Activated CD4-positive, alpha-beta T cell treated with anti-CD3 and anti-CD28 coated beads, Interleukin-2, amount 10 ng/mL, durations not matched to agents 7 days and 5 days (primary cell): Measurements from ENCODE around the gene PRR12. TPM values are rescaled to one million over a fixed set of nuclear protein-coding genes. Genes with fewer than 3 reads are reported as not detected.
A peak's percentile ranks its signal among the peaks of the same experiment; 100 is the strongest.

Experiments
- CTCF ChIA-PET: fragments of 350-600 bp; sonication (Branson Sonifier 250); formaldehyde crosslinking; loops from one replicate; lab custom pipeline; 2021; ENCODE audit warnings: antibody characterized with exemption; lab: Charles Lee
- POLR2A ChIA-PET: fragments of 350-600 bp; sonication (Branson Sonifier 250); formaldehyde crosslinking; loops from one replicate; lab custom pipeline; 2021; ENCODE audit warnings: antibody characterized with exemption; lab: Charles Lee
- DNase-seq: peaks from one replicate; pipeline ENCODE4 v3.0.0-alpha.2; 2020
- H3K27ac Mint-ChIP-seq: one replicate; pipeline ENCODE4 v1.8.0; 2021; ENCODE audit warnings: mild to moderate bottlenecking, moderate library complexity, mixed read lengths
- H3K27me3 Mint-ChIP-seq: one replicate; pipeline ENCODE4 v1.8.0; 2021; ENCODE audit warnings: mixed read lengths
- H3K36me3 Mint-ChIP-seq: one replicate; pipeline ENCODE4 v1.8.0; 2021; ENCODE audit warnings: low read depth, mixed read lengths
- H3K4me1 Mint-ChIP-seq: one replicate; pipeline ENCODE4 v1.8.0; 2021; ENCODE audit warnings: mixed read lengths
- H3K4me3 Mint-ChIP-seq: one replicate; pipeline ENCODE4 v1.8.0; 2021; ENCODE audit warnings: mild to moderate bottlenecking, moderate library complexity, mixed read lengths
- H3K9me3 Mint-ChIP-seq: one replicate; pipeline ENCODE4 v1.8.0; 2021; ENCODE audit warnings: mixed read lengths
- total RNA-seq, 2 experiments: library from RNA; stranded (reverse); gene quantifications; one replicate each; pipeline ENCODE4 v1.2.3, GENCODE V29; 2021

Gene PRR12
- total RNA-seq, 2 experiments from 2014 or later: 41.5 to 45.9 TPM

DNA sequence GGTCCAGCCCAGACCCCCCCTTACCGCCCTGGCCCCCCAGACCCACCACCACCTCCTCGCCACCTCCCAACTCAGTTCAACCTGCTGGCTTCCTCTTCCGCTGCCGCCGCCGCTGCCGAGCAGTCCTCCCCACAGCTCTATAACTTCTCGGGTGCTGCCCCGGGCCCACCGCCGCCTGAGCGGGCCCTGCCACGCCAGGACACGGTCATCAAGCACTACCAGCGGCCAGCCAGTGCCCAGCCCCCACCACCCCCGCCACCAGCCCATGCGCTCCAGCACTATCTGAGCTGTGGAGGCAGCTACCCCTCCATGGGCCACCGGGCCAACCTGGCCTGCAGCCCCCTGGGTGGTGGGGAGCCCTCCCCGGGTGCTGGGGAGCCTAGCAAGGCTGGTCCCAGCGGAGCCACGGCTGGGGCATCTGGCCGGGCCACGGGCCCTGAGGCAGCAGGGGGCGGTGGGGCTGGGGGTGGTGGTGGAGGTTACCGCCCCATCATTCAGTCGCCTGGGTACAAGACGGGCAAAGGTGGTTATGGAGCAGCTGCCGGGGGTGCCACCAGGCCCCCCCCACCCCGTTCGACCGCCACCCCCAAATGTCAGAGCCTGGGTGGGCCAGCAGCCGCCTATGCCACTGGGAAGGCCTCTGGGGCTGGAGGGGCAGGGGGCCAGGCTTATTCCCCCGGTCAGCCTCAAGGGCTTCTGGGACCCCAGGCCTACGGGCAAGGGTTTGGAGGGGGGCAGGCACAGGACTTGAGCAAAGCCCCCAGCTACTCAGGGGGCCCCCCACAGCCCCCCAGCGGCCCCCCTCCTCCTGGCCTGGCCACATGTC lies 4.2 kb downstream of the PRR12 start:
- H3K27me3 Mint-ChIP-seq: no peaks in the 10 kb centered on the region
- H3K9me3 Mint-ChIP-seq: no peaks in the 10 kb centered on the region
- no peak overlapping the region for H3K4me3 Mint-ChIP-seq
- H3K36me3 Mint-ChIP-seq: peaks cover 34% of the 10 kb centered on the region
- ChIA-PET CTCF (interaction anchor here (0.8 to 1.4 kb wide), 3 partner anchors 10 to 25 kb away, joined by 3 to 5 read pairs (median 4); no protein-coding TSS in a partner anchor), POLR2A (no interaction called here)
- DNase-seq: no peak
- H3K4me1 Mint-ChIP-seq: peaks cover 20% of the 10 kb centered on the region
- H3K27ac Mint-ChIP-seq: no peak overlapping the region

DNA sequence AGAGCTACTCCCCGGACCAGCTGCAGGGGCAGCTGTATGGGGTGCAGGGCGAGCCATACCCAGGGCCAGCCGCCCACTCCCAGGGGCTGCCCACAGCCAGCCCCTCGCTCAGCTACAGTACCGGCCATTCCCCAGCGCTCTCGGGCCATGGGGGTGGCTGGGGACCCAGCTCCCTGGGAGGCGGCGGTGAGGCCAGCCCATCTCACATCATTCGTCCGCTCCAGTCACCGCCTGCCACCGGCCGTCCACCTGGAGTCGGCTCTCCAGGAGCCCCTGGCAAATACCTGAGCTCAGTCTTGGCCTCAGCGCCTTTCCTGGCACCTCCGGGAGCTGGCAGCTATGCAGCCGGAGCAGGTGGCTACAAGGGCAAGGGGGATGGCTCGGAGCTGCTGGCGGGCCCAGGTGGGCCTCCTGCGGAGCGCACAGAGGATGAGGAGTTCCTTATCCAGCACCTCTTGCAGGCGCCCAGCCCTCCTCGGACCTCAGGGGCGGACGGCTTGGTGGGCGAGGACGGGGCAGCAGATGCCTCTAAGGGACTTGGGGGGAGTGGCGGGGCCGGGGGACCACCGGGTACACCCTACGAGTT lies 4.9 kb downstream of the PRR12 start:
- Mint-ChIP-seq H3K4me3 (no peak overlapping the region), H3K9me3 (no peaks in the 10 kb centered on the region), H3K27ac (no peak overlapping the region), H3K27me3 (no peaks in the 10 kb centered on the region), H3K4me1 (peaks cover 19% of the 10 kb centered on the region), H3K36me3 (peaks cover 39% of the 10 kb centered on the region)
- no peak for DNase-seq
- ChIA-PET POLR2A (no interaction called here), CTCF (interaction anchor here (0.5 to 1.4 kb wide), 4 partner anchors 10 to 735 kb away, joined by 3 to 5 read pairs (median 4); no protein-coding TSS in a partner anchor)

DNA sequence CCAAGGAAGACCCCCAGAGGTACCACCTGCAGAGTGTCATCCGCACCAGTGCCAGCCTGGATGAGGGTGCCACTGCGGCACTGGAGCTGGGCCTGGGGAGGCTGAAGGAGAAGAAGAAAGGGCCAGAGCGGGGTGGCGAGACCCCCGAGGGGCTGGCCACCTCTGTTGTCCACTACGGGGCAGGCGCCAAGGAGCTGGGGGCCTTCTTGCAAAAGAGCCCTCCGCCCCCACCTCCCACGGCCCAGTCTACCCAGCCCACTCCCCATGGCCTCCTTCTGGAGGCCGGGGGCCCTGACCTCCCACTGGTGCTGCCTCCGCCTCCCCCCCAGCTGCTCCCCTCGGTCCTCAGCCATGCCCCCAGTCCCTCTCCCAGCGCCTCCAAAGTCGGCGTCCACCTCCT lies 5.4 kb downstream of the PRR12 start:
- H3K9me3 Mint-ChIP-seq: no peaks in the 10 kb centered on the region
- no peak for DNase-seq
- ChIA-PET CTCF (interaction anchor here (0.5 to 1.4 kb wide), 5 partner anchors 9 to 736 kb away, joined by 3 to 5 read pairs (median 3); no protein-coding TSS in a partner anchor), POLR2A (no interaction called here)
- H3K36me3 Mint-ChIP-seq: peaks cover 44% of the 10 kb centered on the region
- H3K4me3 Mint-ChIP-seq: no peak overlapping the region
- peaks cover 19% of the 10 kb centered on the region for H3K4me1 Mint-ChIP-seq
- no peak overlapping the region for H3K27ac Mint-ChIP-seq
- no peaks in the 10 kb centered on the region for H3K27me3 Mint-ChIP-seq

DNA sequence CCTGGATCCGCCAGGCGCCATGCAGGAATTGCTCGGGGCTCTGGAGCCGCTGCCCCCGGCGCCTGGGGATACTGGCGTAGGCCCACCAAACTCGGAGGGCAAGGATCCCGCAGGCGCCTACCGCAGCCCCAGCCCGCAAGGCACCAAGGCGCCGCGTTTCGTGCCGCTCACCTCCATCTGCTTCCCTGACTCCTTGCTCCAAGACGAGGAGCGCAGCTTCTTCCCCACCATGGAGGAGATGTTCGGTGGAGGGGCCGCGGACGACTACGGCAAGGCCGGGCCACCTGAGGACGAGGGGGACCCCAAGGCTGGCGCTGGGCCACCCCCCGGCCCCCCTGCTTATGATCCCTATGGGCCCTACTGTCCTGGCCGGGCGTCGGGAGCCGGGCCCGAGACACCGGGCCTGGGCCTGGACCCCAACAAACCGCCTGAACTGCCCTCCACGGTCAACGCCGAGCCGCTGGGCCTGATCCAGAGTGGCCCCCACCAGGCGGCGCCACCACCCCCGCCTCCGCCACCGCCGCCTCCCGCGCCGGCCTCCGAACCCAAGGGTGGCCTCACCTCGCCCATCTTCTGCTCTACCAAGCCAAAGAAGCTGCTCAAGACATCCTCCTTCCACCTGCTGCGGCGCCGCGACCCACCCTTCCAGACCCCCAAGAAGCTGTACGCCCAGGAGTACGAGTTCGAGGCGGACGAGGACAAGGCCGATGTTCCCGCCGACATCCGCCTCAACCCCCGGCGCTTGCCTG lies 6.1 kb downstream of the PRR12 start:
- Mint-ChIP-seq H3K27ac (no peak overlapping the region), H3K4me3 (no peak overlapping the region), H3K27me3 (no peaks in the 10 kb centered on the region), H3K36me3 (peaks cover 49% of the 10 kb centered on the region), H3K9me3 (no peaks in the 10 kb centered on the region), H3K4me1 (peaks cover 19% of the 10 kb centered on the region)
- ChIA-PET POLR2A (no interaction called here), CTCF (interaction anchor here (0.5 to 1.3 kb wide), 3 partner anchors 8 to 155 kb away, joined by 3 to 4 read pairs (median 3); no protein-coding TSS in a partner anchor)
- DNase-seq: no peak

DNA sequence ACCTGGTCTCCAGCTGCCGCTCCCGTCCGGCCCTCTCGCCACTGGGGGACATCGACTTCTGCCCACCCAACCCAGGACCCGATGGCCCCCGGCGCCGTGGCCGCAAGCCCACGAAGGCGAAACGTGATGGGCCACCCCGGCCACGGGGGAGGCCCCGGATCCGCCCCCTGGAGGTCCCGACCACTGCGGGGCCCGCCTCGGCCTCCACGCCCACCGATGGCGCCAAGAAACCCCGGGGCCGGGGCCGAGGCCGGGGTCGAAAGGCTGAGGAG lies 6.7 kb downstream of the PRR12 start:
- ChIA-PET CTCF (interaction anchor here (1.1 kb wide), 1 partner anchor 155 kb away, joined by 4 read pairs; no protein-coding TSS in a partner anchor), POLR2A (no interaction called here)
- H3K4me3 Mint-ChIP-seq: no peak overlapping the region
- no peaks in the 10 kb centered on the region for H3K9me3 Mint-ChIP-seq
- no peaks in the 10 kb centered on the region for H3K27me3 Mint-ChIP-seq
- no peak overlapping the region for H3K27ac Mint-ChIP-seq
- DNase-seq: no peak
- H3K36me3 Mint-ChIP-seq: peaks cover 50% of the 10 kb centered on the region
- H3K4me1 Mint-ChIP-seq: peaks cover 17% of the 10 kb centered on the region

DNA sequence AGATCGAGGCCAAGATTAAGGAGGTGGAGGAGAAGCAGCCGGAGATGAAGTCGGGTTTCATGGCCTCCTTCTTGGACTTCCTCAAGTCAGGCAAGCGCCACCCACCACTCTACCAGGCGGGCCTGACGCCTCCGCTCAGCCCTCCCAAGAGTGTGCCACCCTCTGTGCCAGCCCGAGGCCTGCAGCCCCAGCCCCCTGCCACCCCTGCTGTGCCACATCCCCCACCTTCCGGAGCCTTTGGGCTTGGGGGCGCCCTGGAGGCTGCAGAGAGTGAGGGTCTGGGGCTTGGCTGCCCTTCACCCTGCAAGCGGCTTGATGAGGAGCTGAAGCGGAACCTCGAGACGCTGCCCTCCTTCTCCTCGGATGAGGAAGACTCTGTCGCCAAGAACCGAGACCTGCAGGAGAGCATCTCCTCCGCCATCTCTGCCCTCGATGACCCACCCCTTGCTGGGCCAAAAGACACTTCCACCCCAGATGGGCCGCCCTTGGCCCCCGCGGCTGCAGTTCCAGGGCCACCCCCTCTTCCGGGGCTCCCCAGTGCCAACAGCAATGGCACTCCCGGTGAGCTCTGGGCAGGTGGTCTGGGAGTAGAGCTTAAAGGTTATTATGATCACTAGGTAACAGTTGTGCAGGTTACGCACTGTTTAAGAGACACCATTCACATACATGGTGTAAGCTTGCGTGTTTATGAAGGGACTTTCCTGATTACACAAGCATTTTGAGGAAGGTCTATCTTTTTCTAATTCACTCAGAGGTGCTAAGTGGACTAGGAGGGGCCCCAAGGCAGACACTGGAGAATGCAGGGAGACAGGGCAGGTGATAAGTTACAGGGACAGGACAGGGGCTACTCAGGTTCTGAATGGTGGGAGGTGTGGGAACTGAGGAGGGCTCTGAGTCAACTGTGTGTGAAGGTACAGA lies 8.7 kb downstream of the PRR12 start:
- H3K9me3 Mint-ChIP-seq: no peaks in the 10 kb centered on the region
- peak overlapping the region; percentile 25 for H3K27ac Mint-ChIP-seq
- DNase-seq: no peak
- H3K4me3 Mint-ChIP-seq: no peak overlapping the region
- ChIA-PET POLR2A (no interaction called here), CTCF (no interaction called here)
- no peaks in the 10 kb centered on the region for H3K27me3 Mint-ChIP-seq
- peaks cover 45% of the 10 kb centered on the region for H3K36me3 Mint-ChIP-seq
- H3K4me1 Mint-ChIP-seq: peaks cover 6% of the 10 kb centered on the region

DNA sequence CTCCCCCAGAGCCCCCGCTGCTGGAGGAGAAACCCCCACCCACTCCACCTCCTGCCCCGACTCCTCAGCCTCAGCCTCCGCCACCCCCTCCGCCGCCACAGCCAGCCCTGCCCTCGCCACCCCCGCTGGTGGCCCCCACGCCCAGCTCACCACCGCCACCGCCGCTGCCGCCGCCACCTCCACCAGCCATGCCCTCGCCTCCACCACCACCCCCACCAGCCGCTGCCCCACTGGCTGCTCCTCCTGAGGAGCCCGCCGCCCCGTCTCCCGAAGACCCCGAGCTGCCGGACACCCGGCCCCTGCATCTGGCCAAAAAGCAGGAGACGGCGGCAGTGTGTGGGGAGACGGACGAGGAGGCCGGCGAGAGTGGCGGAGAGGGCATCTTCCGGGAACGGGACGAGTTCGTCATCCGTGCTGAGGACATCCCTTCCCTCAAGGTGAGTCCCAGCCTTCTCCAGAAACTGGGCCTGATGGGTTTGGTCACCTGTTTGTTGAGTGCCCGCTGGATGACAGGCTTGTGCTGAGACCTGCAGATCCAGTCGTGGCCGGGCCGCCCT lies 10.6 kb downstream of the PRR12 start:
- H3K9me3 Mint-ChIP-seq: no peaks in the 10 kb centered on the region
- no peak overlapping the region for H3K4me3 Mint-ChIP-seq
- peaks cover 6% of the 10 kb centered on the region for H3K4me1 Mint-ChIP-seq
- peaks cover 45% of the 10 kb centered on the region for H3K36me3 Mint-ChIP-seq
- no peak overlapping the region for H3K27ac Mint-ChIP-seq
- CTCF ChIA-PET: interaction anchor here (1.0 kb wide), 1 partner anchor 71 kb away, joined by 3 read pairs; no protein-coding TSS in a partner anchor
- POLR2A ChIA-PET: no interaction called here
- no peaks in the 10 kb centered on the region for H3K27me3 Mint-ChIP-seq
- DNase-seq: no peak

DNA sequence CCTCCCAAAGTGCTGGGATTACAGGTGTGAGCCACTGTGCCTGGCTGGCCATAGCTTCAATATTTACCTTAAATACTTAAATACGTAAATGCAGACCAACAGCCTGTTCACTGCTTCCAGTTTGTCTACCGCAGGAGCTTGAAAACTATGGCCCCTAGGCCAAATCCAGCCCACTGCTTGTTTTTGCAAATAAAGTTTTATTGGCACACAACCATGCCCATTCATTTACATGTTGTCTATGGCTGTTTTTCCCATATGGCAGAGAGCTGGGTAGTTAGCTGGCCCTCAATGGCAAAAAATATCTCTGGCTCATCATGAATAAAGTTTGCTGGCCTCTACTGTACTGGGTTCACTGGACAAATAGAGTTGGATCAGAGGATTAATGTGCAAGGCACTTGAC lies 11.8 kb downstream of the PRR12 start:
- ChIA-PET POLR2A (no interaction called here), CTCF (interaction anchor here (1.0 kb wide), 1 partner anchor 70 kb away, joined by 3 read pairs; no protein-coding TSS in a partner anchor)
- H3K4me3 Mint-ChIP-seq: no peak overlapping the region
- no peaks in the 10 kb centered on the region for H3K27me3 Mint-ChIP-seq
- H3K36me3 Mint-ChIP-seq: peaks cover 43% of the 10 kb centered on the region
- no peak overlapping the region for H3K27ac Mint-ChIP-seq
- no peak for DNase-seq
- H3K9me3 Mint-ChIP-seq: no peaks in the 10 kb centered on the region
- H3K4me1 Mint-ChIP-seq: peaks cover 6% of the 10 kb centered on the region

DNA sequence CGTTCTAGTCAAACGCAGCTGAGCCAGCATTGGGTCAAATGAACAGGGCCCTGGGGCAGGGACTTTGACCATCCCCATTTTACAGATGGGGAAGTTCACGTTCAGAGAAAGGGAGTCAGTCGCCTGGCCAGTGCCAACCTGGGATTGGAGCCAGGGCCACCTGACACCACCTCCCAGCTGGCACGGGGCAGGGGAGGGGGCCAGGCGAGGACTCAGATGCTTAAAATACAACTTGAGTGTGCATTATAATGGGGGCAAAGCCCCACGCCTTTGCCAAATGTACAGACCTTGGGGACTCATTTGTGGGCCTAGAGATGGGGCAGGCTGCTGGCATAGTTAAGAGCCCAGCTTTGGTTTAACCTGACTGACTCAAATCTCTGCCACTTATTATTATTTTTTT lies 14.6 kb downstream of the PRR12 start:
- no peak overlapping the region for H3K27ac Mint-ChIP-seq
- DNase-seq: no peak
- no peak overlapping the region for H3K4me3 Mint-ChIP-seq
- POLR2A ChIA-PET: no interaction called here
- H3K9me3 Mint-ChIP-seq: no peaks in the 10 kb centered on the region
- peaks cover 25% of the 10 kb centered on the region for H3K36me3 Mint-ChIP-seq
- H3K27me3 Mint-ChIP-seq: no peaks in the 10 kb centered on the region
- peaks cover 2% of the 10 kb centered on the region for H3K4me1 Mint-ChIP-seq
- CTCF ChIA-PET: interaction anchor here (0.9 to 1.5 kb wide), 2 partner anchors 9 to 13 kb away, joined by 3 read pairs; no protein-coding TSS in a partner anchor

DNA sequence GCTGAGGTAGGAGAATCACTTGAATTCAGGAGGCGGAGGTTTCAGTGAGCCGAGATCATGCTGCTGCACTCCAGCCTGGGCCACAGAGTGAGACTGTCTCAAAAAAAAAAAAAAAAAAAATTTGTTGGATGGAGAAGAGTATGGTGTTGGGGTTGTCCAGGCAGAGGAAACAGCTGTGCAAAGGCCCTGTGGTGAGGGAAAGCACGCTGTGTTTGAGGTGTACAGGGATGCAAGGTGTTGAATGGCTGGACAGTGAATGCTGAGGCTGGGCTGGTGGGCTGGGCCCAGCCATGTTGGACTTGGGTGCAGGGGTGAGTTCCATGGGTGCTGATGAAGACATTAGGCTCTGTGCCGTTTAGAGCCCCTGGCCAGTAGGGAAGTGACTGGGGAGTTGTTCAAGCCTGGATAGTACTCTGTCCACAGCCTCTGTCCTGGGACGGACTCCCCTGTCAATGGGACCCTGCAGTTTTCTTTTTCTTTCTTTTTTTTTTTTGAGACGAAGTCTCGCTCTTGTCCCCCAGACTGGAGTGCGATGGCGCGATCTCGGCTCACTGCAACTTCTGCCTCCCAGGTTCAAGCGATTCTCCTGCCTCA lies 18.6 kb downstream of the PRR12 start:
- peaks cover 15% of the 10 kb centered on the region for H3K36me3 Mint-ChIP-seq
- H3K27me3 Mint-ChIP-seq: no peaks in the 10 kb centered on the region
- CTCF ChIA-PET: interaction anchor here (0.7 to 1.2 kb wide), 2 partner anchors 9 to 49 kb away, joined by 3 to 5 read pairs; no protein-coding TSS in a partner anchor
- H3K4me3 Mint-ChIP-seq: no peak overlapping the region
- no peaks in the 10 kb centered on the region for H3K9me3 Mint-ChIP-seq
- no peak for DNase-seq
- H3K4me1 Mint-ChIP-seq: peaks cover 11% of the 10 kb centered on the region
- POLR2A ChIA-PET: no interaction called here
- no peak overlapping the region for H3K27ac Mint-ChIP-seq

DNA sequence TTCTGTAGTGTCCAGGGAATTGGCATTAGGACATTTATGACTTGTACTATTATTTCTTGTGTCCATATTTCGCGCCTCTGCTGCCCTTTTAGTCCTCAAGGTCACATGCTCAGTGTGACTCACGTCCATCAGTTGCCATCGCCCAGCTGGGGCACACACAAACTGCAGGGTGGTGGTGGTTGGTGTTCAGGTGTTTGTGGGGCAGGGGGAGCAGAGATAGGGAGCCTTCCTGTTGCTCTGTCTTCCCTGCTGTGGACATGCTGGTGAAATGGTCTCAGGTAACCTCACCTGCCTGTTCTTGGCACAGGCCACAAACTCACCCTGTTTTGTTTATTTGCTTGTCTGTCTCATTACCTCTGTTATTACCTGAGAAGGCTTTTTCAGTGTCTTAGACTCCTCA lies 22.4 kb downstream of the PRR12 start:
- Mint-ChIP-seq H3K9me3 (no peaks in the 10 kb centered on the region), H3K4me3 (no peak overlapping the region), H3K36me3 (peaks cover 41% of the 10 kb centered on the region), H3K27me3 (no peaks in the 10 kb centered on the region), H3K27ac (no peak overlapping the region), H3K4me1 (peaks cover 11% of the 10 kb centered on the region)
- CTCF ChIA-PET: no interaction called here
- POLR2A ChIA-PET: no interaction called here
- DNase-seq: no peak
